Heart left ventricle (tissue), 13 donors: ENCODE data around the gene NRCAM.

Experiments
- POLR2A ChIP-seq, 2 donors: fragments of 450-650 bp; IDR thresholded peaks; one replicate each; pipeline ENCODE4 v1.6.1; 2017; ENCODE audit warnings: antibody characterized with exemption in 2 of 2, mild to moderate bottlenecking in 2 of 2, moderate library complexity in 2 of 2
- TF ChIP-seq, protein P1 (sequence below), 12 donors: fragments of 200-600 bp; sonication (generic) in 4 of 12; IDR thresholded peaks; one replicate each; pipeline versions ENCODE4 v1.5.0 to v1.8.0; 2018 to 2022; ENCODE audit warnings: antibody characterized with exemption in 12 of 12, mild to moderate bottlenecking in 5 of 12
- donor health status: ischemic (EF 13 %, LVEDD 7.1; RV severe dilation, severe dysfunction).
- donor health status: DM: no; HTN: yes; CAD: no.
- donor health status: DM: no; HTN: no; CAD: no.
- donor health status: ischemic (EF 25% LVEDD 6.9; RV normal size, moderate dysfunction).
- donor health status: ischemic (EF 25% LVEDD 5.7; RV mildly dilated, moderate dysfunction).
- donor health status: ischemic (EF 35%, LVEDD 5.7; RV mildly dilated, moderate dysfunction).
- donor health status: nonischemic (EF 11% LVEDD 7.7; RV severe dilation, severe dysfunction).
- donor health status: DM: yes; HTN: yes; CAD: no.
- donor health status: PGD.
- donor health status: ischemic (EF 29% LVEDD 5.4; RV normal size, mild dysfunction).
- donor health status: nonischemic (EF 23%, LVEDD 6.1; RV moderate dilation, normal function).

- TF ChIP-seq POLR2A (IDR thresholded peaks at IDR 0.05), result no peak
- TF ChIP-seq, protein P1, sequence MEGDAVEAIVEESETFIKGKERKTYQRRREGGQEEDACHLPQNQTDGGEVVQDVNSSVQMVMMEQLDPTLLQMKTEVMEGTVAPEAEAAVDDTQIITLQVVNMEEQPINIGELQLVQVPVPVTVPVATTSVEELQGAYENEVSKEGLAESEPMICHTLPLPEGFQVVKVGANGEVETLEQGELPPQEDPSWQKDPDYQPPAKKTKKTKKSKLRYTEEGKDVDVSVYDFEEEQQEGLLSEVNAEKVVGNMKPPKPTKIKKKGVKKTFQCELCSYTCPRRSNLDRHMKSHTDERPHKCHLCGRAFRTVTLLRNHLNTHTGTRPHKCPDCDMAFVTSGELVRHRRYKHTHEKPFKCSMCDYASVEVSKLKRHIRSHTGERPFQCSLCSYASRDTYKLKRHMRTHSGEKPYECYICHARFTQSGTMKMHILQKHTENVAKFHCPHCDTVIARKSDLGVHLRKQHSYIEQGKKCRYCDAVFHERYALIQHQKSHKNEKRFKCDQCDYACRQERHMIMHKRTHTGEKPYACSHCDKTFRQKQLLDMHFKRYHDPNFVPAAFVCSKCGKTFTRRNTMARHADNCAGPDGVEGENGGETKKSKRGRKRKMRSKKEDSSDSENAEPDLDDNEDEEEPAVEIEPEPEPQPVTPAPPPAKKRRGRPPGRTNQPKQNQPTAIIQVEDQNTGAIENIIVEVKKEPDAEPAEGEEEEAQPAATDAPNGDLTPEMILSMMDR (IDR thresholded peaks at IDR 0.05), result no peak
These were observed 51.5 kb downstream of the NRCAM start for GRCh38 chr7:108404509-108405420.
